Osteoblast (primary cell): ENCODE data around the gene RNF187. TPM values are rescaled to one million over a fixed set of nuclear protein-coding genes. Genes with fewer than 3 reads are reported as not detected.

Experiments
- DNase-seq: peaks from one replicate; pipeline ENCODE4 v3.0.0; 2011; ENCODE audit warnings: low spot score, mixed read lengths; ENCODE audit not compliant: insufficient read length; ENCODE audit errors: missing footprints
- H2AFZ ChIP-seq: 2 replicates; pipeline ENCODE4 v1.6.0; 2011; ENCODE audit warnings: mild to moderate bottlenecking, low read length
- H3K27ac ChIP-seq: 2 replicates; pipeline ENCODE4 v1.5.1; 2011; ENCODE audit warnings: mild to moderate bottlenecking, low read depth, low read length, moderate library complexity
- H3K27me3 ChIP-seq: 2 replicates; pipeline ENCODE4 v1.6.0; 2012; ENCODE audit warnings: mild to moderate bottlenecking, control low read depth, inconsistent platforms, low read length, moderate library complexity; ENCODE audit not compliant: insufficient read depth
- H3K36me3 ChIP-seq: 2 replicates; pipeline ENCODE4 v1.5.1; 2011; ENCODE audit warnings: mild to moderate bottlenecking, low read length, control low read depth, moderate library complexity; ENCODE audit not compliant: insufficient read depth
- H3K4me1 ChIP-seq: 2 replicates; pipeline ENCODE4 v1.5.1; 2011; ENCODE audit warnings: mild to moderate bottlenecking, low read length, control low read depth, moderate library complexity; ENCODE audit not compliant: insufficient read depth
- H3K4me2 ChIP-seq: 2 replicates; pipeline ENCODE4 v1.6.0; 2011; ENCODE audit warnings: mild to moderate bottlenecking, low read length; ENCODE audit not compliant: insufficient read depth
- H3K4me3 ChIP-seq: fragments of 200-600 bp; sonication (generic); 3 replicates; pipeline ENCODE4 v1.5.1; 2012; ENCODE audit warnings: mild to moderate bottlenecking, low read length, inconsistent platforms; ENCODE audit not compliant: insufficient read depth
- H3K79me2 ChIP-seq: 2 replicates; pipeline ENCODE4 v1.6.0; 2012; ENCODE audit warnings: mild to moderate bottlenecking, low read length, control low read depth, inconsistent platforms; ENCODE audit not compliant: insufficient read depth
- H3K9me3 ChIP-seq: 2 replicates; pipeline ENCODE4 v1.5.1; 2011; ENCODE audit warnings: low read depth, low read length, control low read depth
- H4K20me1 ChIP-seq: 2 replicates; pipeline ENCODE4 v1.6.0; 2012; ENCODE audit warnings: mild to moderate bottlenecking, low read length, control low read depth; ENCODE audit not compliant: insufficient read depth
- CTCF ChIP-seq: IDR thresholded peaks from 2 replicates; pipeline ENCODE4 v1.5.1; 2011; ENCODE audit warnings: mild to moderate bottlenecking, low read depth, low read length, moderate library complexity; ENCODE audit errors: extremely low read depth
- total RNA-seq: library from RNA; depleted of rRNA; stranded (reverse); fragments of >200 nt; gene quantifications from 2 replicates; pipeline ENCODE4 v1.2.3, GENCODE V29; 2012

Gene RNF187
- total RNA-seq, 1 donor: 52.5 TPM

DNA sequence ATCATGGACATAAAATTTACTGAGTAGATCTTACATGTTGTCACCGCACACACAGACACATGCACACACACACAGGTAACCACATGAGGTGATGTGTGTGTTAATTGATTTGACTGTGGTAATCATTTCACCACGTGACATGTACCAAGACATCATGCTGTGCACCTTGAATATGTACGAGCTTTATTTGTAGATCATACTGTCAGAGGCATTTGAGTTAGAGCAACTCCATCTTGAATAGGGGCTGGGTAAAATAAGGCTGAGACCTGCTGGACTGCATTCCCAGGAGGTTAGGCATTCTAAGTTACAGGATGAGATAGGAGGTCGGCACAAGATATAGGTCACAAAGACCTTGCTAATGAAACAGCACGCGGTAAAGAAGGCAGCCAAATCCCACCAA, 38.8 kb upstream of the RNF187 start:
- DNase-seq: no peak

GRCh38 chr1:228450200-228450599, 37.0 kb upstream of the RNF187 start:
- Histone ChIP-seq H2AFZ (no peak overlapping the region), H3K79me2 (no peaks in the 10 kb centered on the region), H3K36me3 (no peaks in the 10 kb centered on the region), H3K27ac (no peak overlapping the region), H3K27me3 (peaks cover 16% of the 10 kb centered on the region), H4K20me1 (no peaks in the 10 kb centered on the region), H3K9me3 (no peaks in the 10 kb centered on the region), H3K4me1 (peaks cover 6% of the 10 kb centered on the region), H3K4me2 (no peak overlapping the region), H3K4me3 (no peak overlapping the region)
- no peak for TF ChIP-seq CTCF
- no peak for DNase-seq

More for the DNA sequence above, 38.8 kb upstream of the RNF187 start:
- H3K9me3 ChIP-seq: no peaks in the 10 kb centered on the region
- H3K4me1 ChIP-seq: peaks cover 6% of the 10 kb centered on the region
- no peak overlapping the region for H3K4me2 ChIP-seq
- H4K20me1 ChIP-seq: no peaks in the 10 kb centered on the region
- no peak overlapping the region for H3K4me3 ChIP-seq
- no peak overlapping the region for H3K27ac ChIP-seq
- no peaks in the 10 kb centered on the region for H3K36me3 ChIP-seq
- H2AFZ ChIP-seq: no peak overlapping the region
- no peak for TF ChIP-seq CTCF
- peaks cover 28% of the 10 kb centered on the region for H3K27me3 ChIP-seq
- no peaks in the 10 kb centered on the region for H3K79me2 ChIP-seq

- no peak for TF ChIP-seq CTCF
- H3K4me3 ChIP-seq: no peak overlapping the region
- no peak for DNase-seq
- H3K27ac ChIP-seq: no peak overlapping the region
- no peak overlapping the region for H2AFZ ChIP-seq
- H4K20me1 ChIP-seq: no peaks in the 10 kb centered on the region
- H3K4me2 ChIP-seq: no peak overlapping the region
- H3K36me3 ChIP-seq: no peaks in the 10 kb centered on the region
- H3K9me3 ChIP-seq: no peaks in the 10 kb centered on the region
- H3K4me1 ChIP-seq: peaks cover 4% of the 10 kb centered on the region
- H3K79me2 ChIP-seq: peaks cover 5% of the 10 kb centered on the region
- no peaks in the 10 kb centered on the region for H3K27me3 ChIP-seq
Observed at GRCh38 chr1:228452194-228453021, 34.8 kb upstream of the RNF187 start.

- peaks cover 4% of the 10 kb centered on the region for H3K4me1 ChIP-seq
Observed at GRCh38 chr1:228453022-228453560, 34.1 kb upstream of the RNF187 start.

More at GRCh38 chr1:228453022-228453560, 34.1 kb upstream of the RNF187 start:
- Histone ChIP-seq H2AFZ (no peak overlapping the region), H3K27me3 (no peaks in the 10 kb centered on the region), H4K20me1 (no peaks in the 10 kb centered on the region), H3K4me2 (no peak overlapping the region), H3K79me2 (peaks cover 5% of the 10 kb centered on the region), H3K4me3 (no peak overlapping the region), H3K27ac (no peak overlapping the region), H3K9me3 (no peaks in the 10 kb centered on the region), H3K36me3 (no peaks in the 10 kb centered on the region)
- no peak for TF ChIP-seq CTCF
- peak; percentile 80 for DNase-seq
